GM12891 (cell line): Measurements from ENCODE around the gene SVOP.

Experiments used
- PAX5 ChIP-seq: IDR thresholded peaks from 2 replicates; pipeline ENCODE4 v1.6.1; 2011; ENCODE audit warnings: low read length, moderate library complexity, mild to moderate bottlenecking; ENCODE audit not compliant: insufficient read depth, severe bottlenecking
- POLR2A ChIP-seq: IDR thresholded peaks from 2 replicates; pipeline ENCODE4 v1.6.1; 2011; ENCODE audit warnings: low read depth, low read length, control low read depth
- POLR2AphosphoS5 ChIP-seq: IDR thresholded peaks from 2 replicates; pipeline ENCODE4 v1.6.1; 2011; ENCODE audit warnings: low read depth, low read length, control low read depth
- TAF1 ChIP-seq: IDR thresholded peaks from 2 replicates; pipeline ENCODE4 v1.6.1; 2011; ENCODE audit warnings: low read depth, low read length, control low read depth

DNA sequence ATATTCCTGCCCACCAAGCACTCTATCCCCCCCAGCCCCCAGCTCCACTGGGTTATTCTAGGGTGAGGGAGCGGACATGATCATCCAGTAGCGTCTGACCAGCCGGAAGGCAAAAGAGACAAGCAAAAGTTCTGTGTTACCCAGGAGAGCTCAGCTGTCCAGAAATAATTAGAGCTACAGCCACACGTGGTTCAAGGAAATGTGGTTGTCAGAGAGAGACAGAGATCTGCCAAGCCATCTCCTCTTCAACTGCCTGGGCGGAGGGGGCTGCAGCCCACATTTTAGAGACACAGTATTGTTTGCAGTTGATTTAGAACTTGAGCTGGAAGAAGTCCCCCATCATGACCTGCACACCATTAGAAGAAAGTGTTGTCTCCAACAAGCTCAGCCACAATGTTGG is 110.5 kb downstream of the SVOP start:
- TF ChIP-seq POLR2AphosphoS5 (no peak), POLR2A (no peak), TAF1 (no peak), PAX5 (no peak)
